GM12872 (cell line): Measurements from ENCODE around the gene CDC42EP4.

ENCODE experiments used
- CTCF ChIP-seq: IDR thresholded peaks from 3 replicates; pipeline ENCODE4 v1.5.1; 2011; ENCODE audit warnings: low read depth, mild to moderate bottlenecking, low read length, moderate library complexity; ENCODE audit not compliant: insufficient read depth

Gene CDC42EP4

GRCh38 chr17:73268582-73269328 lies 43.0 kb downstream of the CDC42EP4 start:
- TF ChIP-seq CTCF, result no peak

- no peak for TF ChIP-seq CTCF
Observed at GRCh38 chr17:73267648-73268537, 43.9 kb downstream of the CDC42EP4 start.

- no peak for TF ChIP-seq CTCF
Observed at GRCh38 chr17:73266796-73267195, 45.0 kb downstream of the CDC42EP4 start.

GRCh38 chr17:73265646-73266640 lies 45.9 kb downstream of the CDC42EP4 start:
- TF ChIP-seq CTCF, result no peak

- no peak for TF ChIP-seq CTCF
Observed at GRCh38 chr17:73262676-73263642, 48.8 kb downstream of the CDC42EP4 start.

GRCh38 chr17:73261952-73262675 lies 49.7 kb downstream of the CDC42EP4 start:
- TF ChIP-seq CTCF, result no peak
